ENCODE measurements around the gene ABCC12.

Gene ABCC12

GRCh38 chr16:48164907-48165715 is 9.3 kb upstream of the ABCC12 start:
- Histone ChIP-seq H3K9ac (ENCODE audit: low read length) (peak overlapping the region; percentile 12), H3K4me1 (ENCODE audit: control insufficient read depth, insufficient read depth, low read length) (peaks cover 8% of the 10 kb centered on the region), H3K4me3 (ENCODE audit: low read length) (peak overlapping the region; percentile 16), H3K36me3 (ENCODE audit: control insufficient read depth, insufficient read depth, low read length, severe bottlenecking) (no peaks in the 10 kb centered on the region), H3K27me3 (replicated peaks; ENCODE audit: control insufficient read depth, insufficient read depth, low read length) (peaks cover 2% of the 10 kb centered on the region), H3K9me3 (ENCODE audit: control insufficient read depth, low read length) (no peaks in the 10 kb centered on the region)
- peak; percentile 86 for DNase-seq (ENCODE audit: low read depth)

- no peak overlapping the region for H3K4me3 ChIP-seq (ENCODE audit: low read length)
- DNase-seq (ENCODE audit: low read depth), result no peak
- H3K36me3 ChIP-seq (ENCODE audit: control insufficient read depth, insufficient read depth, low read length, severe bottlenecking), result no peaks in the 10 kb centered on the region
- no peaks in the 10 kb centered on the region for H3K9me3 ChIP-seq (ENCODE audit: control insufficient read depth, low read length)
- H3K9ac ChIP-seq (ENCODE audit: low read length), result no peak overlapping the region
- peaks cover 8% of the 10 kb centered on the region for H3K4me1 ChIP-seq (ENCODE audit: control insufficient read depth, insufficient read depth, low read length)
- H3K27me3 ChIP-seq (replicated peaks; ENCODE audit: control insufficient read depth, insufficient read depth, low read length), result no peaks in the 10 kb centered on the region
These were observed 7.1 kb upstream of the ABCC12 start for GRCh38 chr16:48162839-48163410.

- Histone ChIP-seq H3K4me3 (ENCODE audit: low read length) (no peak overlapping the region), H3K9ac (ENCODE audit: low read length) (no peak overlapping the region), H3K4me1 (ENCODE audit: control insufficient read depth, insufficient read depth, low read length) (peaks cover 8% of the 10 kb centered on the region), H3K9me3 (ENCODE audit: control insufficient read depth, low read length) (no peaks in the 10 kb centered on the region), H3K27me3 (replicated peaks; ENCODE audit: control insufficient read depth, insufficient read depth, low read length) (no peaks in the 10 kb centered on the region), H3K36me3 (ENCODE audit: control insufficient read depth, insufficient read depth, low read length, severe bottlenecking) (no peaks in the 10 kb centered on the region)
- DNase-seq (ENCODE audit: low read depth), result no peak
These were observed 6.1 kb upstream of the ABCC12 start for GRCh38 chr16:48161906-48162305.

GRCh38 chr16:48160575-48160974 is 4.8 kb upstream of the ABCC12 start:
- H3K36me3 ChIP-seq (ENCODE audit: control insufficient read depth, insufficient read depth, low read length, severe bottlenecking), result no peaks in the 10 kb centered on the region
- H3K9ac ChIP-seq (ENCODE audit: low read length), result no peak overlapping the region
- H3K27me3 ChIP-seq (replicated peaks; ENCODE audit: control insufficient read depth, insufficient read depth, low read length), result peaks cover 6% of the 10 kb centered on the region
- no peaks in the 10 kb centered on the region for H3K9me3 ChIP-seq (ENCODE audit: control insufficient read depth, low read length)
- no peak overlapping the region for H3K4me3 ChIP-seq (ENCODE audit: low read length)
- DNase-seq (ENCODE audit: low read depth), result no peak
- H3K4me1 ChIP-seq (ENCODE audit: control insufficient read depth, insufficient read depth, low read length), result peaks cover 10% of the 10 kb centered on the region

GRCh38 chr16:48158296-48158695 is 2.5 kb upstream of the ABCC12 start:
- no peak overlapping the region for H3K4me3 ChIP-seq (ENCODE audit: low read length)
- DNase-seq (ENCODE audit: low read depth), result peak; percentile 37
- no peak overlapping the region for H3K9ac ChIP-seq (ENCODE audit: low read length)
- H3K9me3 ChIP-seq (ENCODE audit: control insufficient read depth, low read length), result no peaks in the 10 kb centered on the region
- peaks cover 3% of the 10 kb centered on the region for H3K4me1 ChIP-seq (ENCODE audit: control insufficient read depth, insufficient read depth, low read length)
- no peaks in the 10 kb centered on the region for H3K36me3 ChIP-seq (ENCODE audit: control insufficient read depth, insufficient read depth, low read length, severe bottlenecking)
- H3K27me3 ChIP-seq (replicated peaks; ENCODE audit: control insufficient read depth, insufficient read depth, low read length), result peaks cover 7% of the 10 kb centered on the region

GRCh38 chr16:48157794-48158193 is 2.0 kb upstream of the ABCC12 start:
- no peak overlapping the region for H3K9ac ChIP-seq (ENCODE audit: low read length)
- H3K4me1 ChIP-seq (ENCODE audit: control insufficient read depth, insufficient read depth, low read length), result peaks cover 3% of the 10 kb centered on the region
- H3K27me3 ChIP-seq (replicated peaks; ENCODE audit: control insufficient read depth, insufficient read depth, low read length), result peaks cover 7% of the 10 kb centered on the region
- no peak for DNase-seq (ENCODE audit: low read depth)
- H3K36me3 ChIP-seq (ENCODE audit: control insufficient read depth, insufficient read depth, low read length, severe bottlenecking), result no peaks in the 10 kb centered on the region
- H3K9me3 ChIP-seq (ENCODE audit: control insufficient read depth, low read length), result no peaks in the 10 kb centered on the region
- no peak overlapping the region for H3K4me3 ChIP-seq (ENCODE audit: low read length)

- DNase-seq (ENCODE audit: low read depth), result no peak
- H3K36me3 ChIP-seq (ENCODE audit: control insufficient read depth, insufficient read depth, low read length, severe bottlenecking), result no peaks in the 10 kb centered on the region
- peaks cover 7% of the 10 kb centered on the region for H3K27me3 ChIP-seq (replicated peaks; ENCODE audit: control insufficient read depth, insufficient read depth, low read length)
- H3K9ac ChIP-seq (ENCODE audit: low read length), result no peak overlapping the region
- H3K4me3 ChIP-seq (ENCODE audit: low read length), result no peak overlapping the region
- H3K4me1 ChIP-seq (ENCODE audit: control insufficient read depth, insufficient read depth, low read length), result peaks cover 3% of the 10 kb centered on the region
- H3K9me3 ChIP-seq (ENCODE audit: control insufficient read depth, low read length), result no peaks in the 10 kb centered on the region
These were observed 1.5 kb upstream of the ABCC12 start for GRCh38 chr16:48157302-48157701.

- Histone ChIP-seq H3K36me3 (ENCODE audit: control insufficient read depth, insufficient read depth, low read length, severe bottlenecking) (no peaks in the 10 kb centered on the region), H3K4me1 (ENCODE audit: control insufficient read depth, insufficient read depth, low read length) (peaks cover 3% of the 10 kb centered on the region), H3K4me3 (ENCODE audit: low read length) (peak overlapping the region; percentile 49), H3K9me3 (ENCODE audit: control insufficient read depth, low read length) (no peaks in the 10 kb centered on the region), H3K27me3 (replicated peaks; ENCODE audit: control insufficient read depth, insufficient read depth, low read length) (peaks cover 7% of the 10 kb centered on the region), H3K9ac (ENCODE audit: low read length) (no peak overlapping the region)
- peak; percentile 92 for DNase-seq (ENCODE audit: low read depth)
These were observed 1.0 kb upstream of the ABCC12 start for GRCh38 chr16:48156790-48157209.

- Histone ChIP-seq H3K4me1 (ENCODE audit: control insufficient read depth, insufficient read depth, low read length) (peaks cover 3% of the 10 kb centered on the region), H3K9ac (ENCODE audit: low read length) (no peak overlapping the region), H3K36me3 (ENCODE audit: control insufficient read depth, insufficient read depth, low read length, severe bottlenecking) (no peaks in the 10 kb centered on the region), H3K9me3 (ENCODE audit: control insufficient read depth, low read length) (peaks cover 10% of the 10 kb centered on the region), H3K4me3 (ENCODE audit: low read length) (no peak overlapping the region), H3K27me3 (replicated peaks; ENCODE audit: control insufficient read depth, insufficient read depth, low read length) (peaks cover 7% of the 10 kb centered on the region)
- DNase-seq (ENCODE audit: low read depth), result no peak
These were observed 2.0 kb downstream of the ABCC12 start for GRCh38 chr16:48153774-48154173.

- Histone ChIP-seq H3K9ac (ENCODE audit: low read length) (no peak overlapping the region), H3K27me3 (replicated peaks; ENCODE audit: control insufficient read depth, insufficient read depth, low read length) (peaks cover 7% of the 10 kb centered on the region)
These were observed 3.6 kb downstream of the ABCC12 start for GRCh38 chr16:48152226-48152625.

GRCh38 chr16:48150707-48151106 is 5.1 kb downstream of the ABCC12 start:
- Histone ChIP-seq H3K4me1 (ENCODE audit: control insufficient read depth, insufficient read depth, low read length) (no peaks in the 10 kb centered on the region), H3K36me3 (ENCODE audit: control insufficient read depth, insufficient read depth, low read length, severe bottlenecking) (no peaks in the 10 kb centered on the region), H3K4me3 (ENCODE audit: low read length) (no peak overlapping the region), H3K27me3 (replicated peaks; ENCODE audit: control insufficient read depth, insufficient read depth, low read length) (peaks cover 3% of the 10 kb centered on the region), H3K9me3 (ENCODE audit: control insufficient read depth, low read length) (peaks cover 10% of the 10 kb centered on the region), H3K9ac (ENCODE audit: low read length) (no peak overlapping the region)
- DNase-seq (ENCODE audit: low read depth), result no peak

More at GRCh38 chr16:48152226-48152625, 3.6 kb downstream of the ABCC12 start:
- Histone ChIP-seq H3K4me3 (ENCODE audit: low read length) (no peak overlapping the region), H3K36me3 (ENCODE audit: control insufficient read depth, insufficient read depth, low read length, severe bottlenecking) (no peaks in the 10 kb centered on the region), H3K4me1 (ENCODE audit: control insufficient read depth, insufficient read depth, low read length) (peaks cover 3% of the 10 kb centered on the region), H3K9me3 (ENCODE audit: control insufficient read depth, low read length) (peaks cover 10% of the 10 kb centered on the region)
- DNase-seq (ENCODE audit: low read depth), result no peak

Measured in adipocyte (in vitro differentiated cells).